ENCODE data around the gene FHAD1.
A peak's percentile ranks its signal among the peaks of the same experiment; 100 is the strongest.

The FHAD1 gene

DNA sequence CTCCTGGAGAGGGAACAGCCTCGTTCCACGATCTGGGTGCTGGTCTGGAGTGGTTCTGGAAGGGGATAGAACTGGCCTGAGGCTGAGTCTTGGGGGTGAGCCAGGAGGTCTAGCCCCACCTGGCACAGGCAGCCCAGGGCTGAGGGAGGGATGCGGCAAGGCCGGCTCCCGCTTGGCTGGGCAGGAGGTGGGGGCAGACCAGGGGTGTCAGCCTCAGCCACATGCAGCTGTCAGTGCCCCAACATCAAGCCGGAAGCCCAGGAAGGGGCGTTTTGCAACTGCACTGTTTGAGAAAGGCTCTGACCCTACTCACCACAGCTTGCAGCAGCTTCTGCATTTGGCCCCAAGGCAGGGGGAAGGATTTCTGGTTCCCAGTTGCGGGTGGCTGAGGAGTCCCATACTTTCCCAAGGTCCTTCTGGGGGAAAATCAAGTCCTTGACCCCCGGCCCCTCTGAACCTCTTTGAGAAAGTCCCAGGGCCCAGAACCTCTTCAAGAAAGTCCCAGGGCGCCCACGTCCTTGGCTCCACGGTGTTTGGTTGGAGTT, 164.6 kb downstream of the FHAD1 start:
- H3K36me3 ChIP-seq (ENCODE audit: low read depth): peaks cover 36% of the 10 kb centered on the region
- TF ChIP-seq, protein P1, sequence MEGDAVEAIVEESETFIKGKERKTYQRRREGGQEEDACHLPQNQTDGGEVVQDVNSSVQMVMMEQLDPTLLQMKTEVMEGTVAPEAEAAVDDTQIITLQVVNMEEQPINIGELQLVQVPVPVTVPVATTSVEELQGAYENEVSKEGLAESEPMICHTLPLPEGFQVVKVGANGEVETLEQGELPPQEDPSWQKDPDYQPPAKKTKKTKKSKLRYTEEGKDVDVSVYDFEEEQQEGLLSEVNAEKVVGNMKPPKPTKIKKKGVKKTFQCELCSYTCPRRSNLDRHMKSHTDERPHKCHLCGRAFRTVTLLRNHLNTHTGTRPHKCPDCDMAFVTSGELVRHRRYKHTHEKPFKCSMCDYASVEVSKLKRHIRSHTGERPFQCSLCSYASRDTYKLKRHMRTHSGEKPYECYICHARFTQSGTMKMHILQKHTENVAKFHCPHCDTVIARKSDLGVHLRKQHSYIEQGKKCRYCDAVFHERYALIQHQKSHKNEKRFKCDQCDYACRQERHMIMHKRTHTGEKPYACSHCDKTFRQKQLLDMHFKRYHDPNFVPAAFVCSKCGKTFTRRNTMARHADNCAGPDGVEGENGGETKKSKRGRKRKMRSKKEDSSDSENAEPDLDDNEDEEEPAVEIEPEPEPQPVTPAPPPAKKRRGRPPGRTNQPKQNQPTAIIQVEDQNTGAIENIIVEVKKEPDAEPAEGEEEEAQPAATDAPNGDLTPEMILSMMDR (IDR thresholded peaks at IDR 0.05; ENCODE audit: poor library complexity, severe bottlenecking): no peak
- H3K27ac ChIP-seq (ENCODE audit: poor library complexity, severe bottlenecking): peak overlapping the region; percentile 56
- peak overlapping the region; percentile 97 for H3K4me3 ChIP-seq (ENCODE audit: severe bottlenecking)
- no peaks in the 10 kb centered on the region for H3K9me3 ChIP-seq (ENCODE audit: severe bottlenecking)
- H3K4me1 ChIP-seq (ENCODE audit: insufficient read depth, poor library complexity, severe bottlenecking): peaks cover 29% of the 10 kb centered on the region
- H3K27me3 ChIP-seq (ENCODE audit: insufficient read depth, poor library complexity, severe bottlenecking): no peaks in the 10 kb centered on the region
- DNase-seq (ENCODE audit: low spot score) (no peak), ATAC-seq (ENCODE audit: low read depth) (peak; percentile 30)

DNA sequence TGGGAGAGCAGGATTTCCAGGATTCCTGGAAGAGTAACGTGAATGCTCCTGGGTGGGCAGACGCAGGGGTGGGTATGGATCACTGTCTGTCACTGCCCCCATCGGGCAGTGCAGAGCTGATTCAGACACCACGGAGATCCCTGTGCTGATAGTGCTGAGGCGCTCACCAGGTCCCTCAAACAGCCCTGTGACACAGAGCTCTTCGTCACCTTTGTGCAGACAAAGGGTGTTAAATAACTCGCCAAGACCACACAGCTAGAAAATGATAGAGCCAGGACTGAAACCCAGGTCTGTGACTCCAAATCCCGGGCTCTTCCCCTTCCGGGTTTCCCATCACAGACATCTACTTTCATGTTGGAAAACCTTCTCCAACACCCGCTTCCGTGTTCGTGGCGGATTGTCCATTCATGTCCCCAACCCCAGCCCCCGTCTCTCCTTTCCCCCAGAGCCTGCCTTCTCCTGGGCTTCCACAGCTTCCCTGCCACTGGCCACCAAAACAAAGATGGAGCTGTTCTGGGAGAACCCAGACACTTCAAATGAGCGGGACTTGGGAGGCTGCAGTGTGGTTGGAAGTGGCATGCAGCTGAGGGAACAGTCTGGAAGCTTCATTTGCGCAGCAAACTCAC, 165.3 kb downstream of the FHAD1 start:
- peaks cover 34% of the 10 kb centered on the region for H3K4me1 ChIP-seq (ENCODE audit: insufficient read depth, poor library complexity, severe bottlenecking)
- TF ChIP-seq, protein P1 (IDR thresholded peaks at IDR 0.05; ENCODE audit: poor library complexity, severe bottlenecking): no peak
- H3K27ac ChIP-seq (ENCODE audit: poor library complexity, severe bottlenecking): peak overlapping the region; percentile 56
- H3K27me3 ChIP-seq (ENCODE audit: insufficient read depth, poor library complexity, severe bottlenecking): no peaks in the 10 kb centered on the region
- no peak for DNase-seq (ENCODE audit: low spot score)
- no peak overlapping the region for H3K4me3 ChIP-seq (ENCODE audit: severe bottlenecking)
- no peak for ATAC-seq (ENCODE audit: low read depth)
- H3K9me3 ChIP-seq (ENCODE audit: severe bottlenecking): no peaks in the 10 kb centered on the region
- H3K36me3 ChIP-seq (ENCODE audit: low read depth): peaks cover 36% of the 10 kb centered on the region

DNA sequence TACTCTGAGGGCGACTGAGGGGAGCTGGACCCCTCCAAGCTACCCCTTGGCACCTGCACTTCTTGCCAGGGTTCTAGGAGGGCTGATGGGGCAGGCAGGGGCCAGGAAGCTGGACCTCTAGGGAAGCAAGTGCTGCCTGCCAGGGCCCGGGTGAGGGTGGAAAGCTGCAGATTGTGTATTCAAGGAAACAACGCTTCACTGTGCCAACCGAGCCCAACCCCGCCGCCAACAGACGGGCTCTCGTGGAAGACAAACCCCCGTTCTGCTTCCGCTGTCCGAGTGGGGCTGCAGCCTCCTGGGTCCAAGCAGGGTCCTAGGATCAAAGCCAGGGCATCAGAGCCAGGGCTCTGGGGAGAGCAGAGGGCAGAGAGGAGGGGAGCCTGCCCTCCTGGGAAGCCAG, 165.8 kb downstream of the FHAD1 start:
- H3K36me3 ChIP-seq (ENCODE audit: low read depth): peaks cover 36% of the 10 kb centered on the region
- no peaks in the 10 kb centered on the region for H3K9me3 ChIP-seq (ENCODE audit: severe bottlenecking)
- ATAC-seq (ENCODE audit: low read depth): no peak
- peak overlapping the region; percentile 56 for H3K27ac ChIP-seq (ENCODE audit: poor library complexity, severe bottlenecking)
- H3K4me1 ChIP-seq (ENCODE audit: insufficient read depth, poor library complexity, severe bottlenecking): peaks cover 36% of the 10 kb centered on the region
- no peak for DNase-seq (ENCODE audit: low spot score)
- H3K27me3 ChIP-seq (ENCODE audit: insufficient read depth, poor library complexity, severe bottlenecking): no peaks in the 10 kb centered on the region
- TF ChIP-seq, protein P1 (IDR thresholded peaks at IDR 0.05; ENCODE audit: poor library complexity, severe bottlenecking): no peak
- H3K4me3 ChIP-seq (ENCODE audit: severe bottlenecking): no peak overlapping the region

DNA sequence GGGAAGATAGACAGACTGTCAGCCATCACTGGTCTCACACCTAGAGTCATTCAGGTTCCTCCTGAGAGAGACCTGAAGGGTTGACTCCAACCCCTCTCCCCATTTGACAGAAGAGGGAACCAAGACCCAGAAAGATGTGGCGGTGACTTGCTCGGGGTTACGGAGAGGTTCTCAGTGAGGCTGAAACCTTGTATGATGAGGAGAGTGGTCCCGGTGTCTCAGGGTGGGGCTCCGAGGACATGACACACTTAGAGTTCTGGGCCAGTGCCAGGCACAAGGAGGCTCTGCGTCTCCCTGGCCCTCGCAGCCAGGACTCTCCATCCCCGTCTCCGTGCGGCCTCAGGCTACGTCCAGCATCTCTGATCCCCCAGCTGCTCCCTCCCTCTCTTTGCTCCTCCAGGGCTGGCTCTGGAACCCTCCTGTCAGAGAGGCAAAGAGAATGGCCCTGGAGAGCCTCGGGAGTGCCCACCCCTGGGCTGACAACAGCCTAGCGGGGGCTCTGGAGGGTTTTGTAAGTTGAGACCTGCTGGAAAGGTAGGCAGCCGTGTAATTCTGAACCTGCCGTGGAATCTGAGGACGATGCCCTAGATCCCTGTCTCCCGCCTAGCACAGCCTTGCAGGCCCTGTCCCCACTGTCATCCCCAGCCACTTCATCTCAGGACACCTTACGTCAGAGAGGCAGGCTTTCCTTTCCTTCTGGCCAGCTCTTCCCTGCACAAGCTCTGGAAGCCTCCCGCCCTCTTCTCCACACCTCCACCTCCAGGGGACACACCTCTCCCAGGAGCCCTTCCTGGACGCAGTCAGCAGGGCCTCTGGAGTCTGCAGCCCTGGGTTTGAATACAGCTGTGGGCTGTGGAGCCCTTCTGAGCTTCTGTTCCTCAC, 166.8 kb downstream of the FHAD1 start:
- TF ChIP-seq, protein P1 (IDR thresholded peaks at IDR 0.05; ENCODE audit: poor library complexity, severe bottlenecking): no peak
- Histone ChIP-seq H3K27ac (ENCODE audit: poor library complexity, severe bottlenecking) (peak overlapping the region; percentile 97), H3K27me3 (ENCODE audit: insufficient read depth, poor library complexity, severe bottlenecking) (no peaks in the 10 kb centered on the region), H3K4me1 (ENCODE audit: insufficient read depth, poor library complexity, severe bottlenecking) (peaks cover 46% of the 10 kb centered on the region), H3K4me3 (ENCODE audit: severe bottlenecking) (no peak overlapping the region), H3K9me3 (ENCODE audit: severe bottlenecking) (no peaks in the 10 kb centered on the region), H3K36me3 (ENCODE audit: low read depth) (peaks cover 36% of the 10 kb centered on the region)
- no peak for DNase-seq (ENCODE audit: low spot score)
- ATAC-seq (ENCODE audit: low read depth): no peak
